K562 (cell line): ENCODE measurements around the gene UBE2QL1. TPM values are rescaled to one million over a fixed set of nuclear protein-coding genes. Genes with fewer than 3 reads are reported as not detected.

Experiments
- ATAC-seq: fragments of 200-7000 bp; cut with Tn5 transposase; 3 replicates; pipeline ENCODE4 v1.9.1; 2020; ENCODE audit warnings: moderate library complexity
- BruUV-seq: library from RNA; stranded (reverse); fragments of 400-500 nt; replicated peaks from 2 replicates; lab custom pipeline; 2021; lab: Mats Ljungman, UMichigan
- CTCF ChIA-PET: fragments of 300-600 bp; formaldehyde crosslinking; extraction: SDS; loops from one replicate; lab custom pipeline; 2021; ENCODE audit warnings: low intra/inter-chr PET ratio; lab: Yijun Ruan, JAX
- POLR2A ChIA-PET: fragments of 300-600, 350-650 bp; sonication (Branson Sonifier 250); formaldehyde crosslinking; extraction: SDS; loops from one replicate; lab custom pipeline; 2021; ENCODE audit warnings: antibody characterized with exemption, inconsistent platforms; lab: Yijun Ruan, JAX
- DNase-seq, 4 experiments: peaks; one replicate each; pipeline versions ENCODE4 v3.0.0 to v3.0.0-alpha.2; 2011 to 2018; ENCODE audit warnings: low spot score in 3 of 4, mixed read lengths in 3 of 4; ENCODE audit errors: extremely low read depth in 1 of 4
- FAIRE-seq: peaks from 2 replicates; lab custom pipeline; 2011; peaks lifted over from hg19 to GRCh38; lab: Jason Lieb, UNC
- H2AFZ ChIP-seq: 2 replicates; pipeline ENCODE4 v1.6.0; 2011; ENCODE audit warnings: low read depth, low read length, control low read depth, inconsistent platforms
- H3K27ac ChIP-seq: fragments of 200-600 bp; 3 replicates; pipeline ENCODE4 v1.8.0; 2011; ENCODE audit warnings: low read depth, mild to moderate bottlenecking, control low read depth, inconsistent platforms, low read length, moderate library complexity, mixed read lengths; ENCODE audit errors: extremely low read depth
- H3K27me3 ChIP-seq, 2 experiments: fragments of 300-600 bp in 1 of 2; 2 replicates in 1 of 2; 3 replicates in 1 of 2; pipeline versions ENCODE4 v1.6.0 to v1.8.0; 2011; ENCODE audit warnings: inconsistent platforms in 2 of 2, low read length in 2 of 2, mild to moderate bottlenecking in 1 of 2, mixed read lengths in 1 of 2, moderate library complexity in 1 of 2; ENCODE audit not compliant: control insufficient read depth in 2 of 2, insufficient read depth in 2 of 2
- H3K36me3 ChIP-seq: fragments of 300-600 bp; 3 replicates; pipeline ENCODE4 v1.8.0; 2011; ENCODE audit warnings: mild to moderate bottlenecking, low read length, inconsistent platforms; ENCODE audit not compliant: control insufficient read depth, insufficient read depth
- H3K4me1 ChIP-seq, 2 experiments: fragments of 200-600 bp in 1 of 2; replicated peaks in 1 of 2; 2 replicates in 1 of 2; 3 replicates in 1 of 2; pipeline versions ENCODE4 v1.5.1 to v1.8.0; 2011; ENCODE audit warnings: inconsistent platforms in 2 of 2, low read length in 2 of 2, mild to moderate bottlenecking in 1 of 2, mixed read lengths in 1 of 2, moderate library complexity in 1 of 2; ENCODE audit not compliant: control insufficient read depth in 2 of 2, insufficient read depth in 2 of 2
- H3K4me2 ChIP-seq: 2 replicates; pipeline ENCODE4 v1.6.1; 2011; ENCODE audit warnings: low read length, control low read depth, inconsistent platforms, mixed read lengths; ENCODE audit not compliant: insufficient read depth
- H3K4me3 ChIP-seq: fragments of 200-600 bp; sonication (generic), shearing (Covaris generic); 2 replicates; pipeline ENCODE4 v1.5.1; 2016; ENCODE audit warnings: control low read depth, inconsistent platforms
- H3K79me2 ChIP-seq: fragments of 200-600 bp; 3 replicates; pipeline ENCODE4 v1.8.0; 2011; ENCODE audit warnings: low read length, inconsistent platforms; ENCODE audit not compliant: control insufficient read depth, insufficient read depth
- H3K9ac ChIP-seq, 2 experiments: 2 replicates each; pipeline versions ENCODE4 v1.6.0 to v1.6.1; 2011; ENCODE audit warnings: low read depth in 2 of 2, low read length in 2 of 2, control low read depth in 1 of 2, inconsistent platforms in 1 of 2, mild to moderate bottlenecking in 1 of 2, mixed read lengths in 1 of 2; ENCODE audit not compliant: insufficient read depth in 1 of 2
- H3K9me1 ChIP-seq: one replicate; pipeline ENCODE4 v1.6.0; 2011; ENCODE audit warnings: inconsistent platforms, mild to moderate bottlenecking, low read length, moderate library complexity; ENCODE audit not compliant: control insufficient read depth, insufficient read depth
- H3K9me3 ChIP-seq: replicated peaks from 2 replicates; pipeline ENCODE4 v1.5.1; 2011; ENCODE audit warnings: low read depth, low read length, inconsistent platforms; ENCODE audit not compliant: control insufficient read depth, insufficient read depth
- H4K20me1 ChIP-seq: replicated peaks from 2 replicates; pipeline ENCODE4 v1.6.1; 2011; ENCODE audit warnings: low read length, inconsistent platforms, mixed read lengths; ENCODE audit not compliant: control insufficient read depth, insufficient read depth
- ARID3A ChIP-seq: IDR thresholded peaks from 2 replicates; pipeline ENCODE4 v1.6.1; 2012; ENCODE audit warnings: low read depth, low read length, improper control_type of control experiment, borderline replicate concordance
- ELF4 ChIP-seq: fragments of 450-650 bp; formaldehyde crosslinking; IDR thresholded peaks from 2 replicates; pipeline ENCODE4 v1.4.0; 2022; ENCODE audit warnings: missing genetic modification characterization
- HBP1 ChIP-seq: fragments of 450-650 bp; formaldehyde crosslinking; IDR thresholded peaks from 2 replicates; pipeline ENCODE4 v1.4.0; 2022; ENCODE audit warnings: missing genetic modification characterization
- KLF10 ChIP-seq: fragments of 250-450 bp; sonication (Bioruptor Pico); IDR thresholded peaks from 2 replicates; pipeline ENCODE4 v1.6.1; 2021; ENCODE audit warnings: matching md5 sums
- NCOA6 ChIP-seq: fragments of 450-650 bp; IDR thresholded peaks from 2 replicates; pipeline ENCODE4 v1.6.1; 2017; ENCODE audit warnings: mild to moderate bottlenecking
- PHB ChIP-seq: fragments of 250-450 bp; sonication (Bioruptor Pico); IDR thresholded peaks from 2 replicates; pipeline ENCODE4 v1.5.0; 2021
- SMAD3 ChIP-seq: fragments of 450-650 bp; formaldehyde crosslinking; conservative IDR thresholded peaks from 2 replicates; pipeline ENCODE4 v1.4.0; 2020; ENCODE audit warnings: mild to moderate bottlenecking
- TAF7 ChIP-seq: fragments of 450-650 bp; IDR thresholded peaks from 2 replicates; pipeline ENCODE4 v1.6.1; 2016; ENCODE audit warnings: missing genetic modification characterization, missing compliant biosample characterization
- YY1 ChIP-seq, 3 experiments: IDR thresholded peaks; 2 replicates each; pipeline ENCODE4 v1.6.1; 2011; ENCODE audit warnings: low read length in 2 of 3, mild to moderate bottlenecking in 2 of 3, moderate library complexity in 2 of 3, borderline replicate concordance in 1 of 3, control low read depth in 1 of 3, low read depth in 1 of 3; ENCODE audit not compliant: insufficient read depth in 3 of 3, insufficient replicate concordance in 2 of 3, control insufficient read depth in 1 of 3, insufficient read length in 1 of 3; ENCODE audit errors: extremely low read depth in 1 of 3
- ZNF778 ChIP-seq: fragments of 450-650 bp; formaldehyde crosslinking; IDR thresholded peaks from 2 replicates; pipeline ENCODE4 v1.4.0; 2020; ENCODE audit warnings: mild to moderate bottlenecking, moderate library complexity
- WGBS: fragments of 100-300 bp; shearing (Covaris generic); methylation state at CpG from one replicate; pipeline ENCODE4 v1.1.6; 2016; ENCODE audit warnings: low coverage, mixed read lengths; ENCODE audit not compliant: insufficient coverage; ENCODE audit errors: missing lambda C conversion rate; 5-methylcytosine and 5-hydroxymethylcytosine counted together
- in situ Hi-C: fragments of 300-500 bp; cut with MboI; formaldehyde crosslinking; loops from 4 replicates; pipeline ENCODE4 v1.15.0; 2018; ENCODE audit warnings: inconsistent platforms, mixed read lengths
- intact Hi-C: fragments of 100-400 bp; cut with micrococcal nuclease; formaldehyde crosslinking; loops from 2 replicates; pipeline ENCODE4 v1.14.2; 2022
- polyA plus RNA-seq, 8 experiments: library from polyadenylated mRNA; depleted of rRNA in 4 of 8; stranded (reverse) in 5 of 8; unstranded in 3 of 8; fragments of >200 nt; fragmentation: Nextera tagmentation in 2 of 8; fragmentation: Illumina TruSeq in 1 of 8; extraction: Ambion mirVana in 2 of 8; extraction: Trizol in 1 of 8; gene quantifications; 2 replicates each; pipeline versions ENCODE4 v1.2.1 to v1.2.3, GENCODE V29; 2011 to 2014; ENCODE audit warnings: inconsistent platforms in 1 of 8, missing spikeins in 1 of 8
- total RNA-seq, 7 experiments: library from RNA; depleted of rRNA in 6 of 7; stranded (reverse); fragments of >200 nt in 6 of 7; fragmentation: Illumina TruSeq in 2 of 7; extraction: Trizol in 2 of 7; gene quantifications; 2 replicates each; pipeline versions ENCODE4 v1.2.1 to v1.2.3, GENCODE V29; 2011 to 2021; ENCODE audit warnings: low replicate concordance in 1 of 7

Gene UBE2QL1
- total and polyA plus RNA-seq, 9 of the 15 experiments (the other 6 are each of a cell fraction or from before 2014, with no cell fraction given) = not detected

GRCh38 chr5:6483880-6484382, 35.3 kb downstream of the UBE2QL1 start (continued):
- TF ChIP-seq ARID3A = no peak
- TF ChIP-seq SMAD3 = no peak
- no peak for TF ChIP-seq YY1 (IDR thresholded peaks at IDR 0.05; ENCODE audit: borderline replicate concordance in 1 of 3, control insufficient read depth in 1 of 3, extremely low read depth in 1 of 3, insufficient read depth in 3 of 3, insufficient read length in 1 of 3, insufficient replicate concordance in 2 of 3, low read depth in 1 of 3, low read length in 2 of 3)
- no peak for TF ChIP-seq TAF7
- TF ChIP-seq ZNF778 (CRISPR knock-in tag) = no peak
- TF ChIP-seq KLF10 = no peak
- TF ChIP-seq NCOA6 = no peak
- no peak for TF ChIP-seq ELF4 (CRISPR knock-in tag)
- TF ChIP-seq, all 486 proteins: peak for 0

GRCh38 chr5:6484446-6484845, 35.8 kb downstream of the UBE2QL1 start:
- Histone ChIP-seq H3K27ac (no peak overlapping the region), H2AFZ (no peak overlapping the region), H3K79me2 (no peaks in the 10 kb centered on the region), H3K27me3 (peaks cover 22 to 44% of the 10 kb centered on the region in 2 experiments), H3K9me1 (no peaks in the 10 kb centered on the region), H4K20me1 (0 out of 2 replicates have a peak, but pooled peaks cover 4% of the 10 kb centered on the region), H3K4me2 (no peak overlapping the region), H3K4me1 (no peaks in the 10 kb centered on the region), H3K9me3 (no peaks in the 10 kb centered on the region), H3K9ac (no peak overlapping the region), H3K36me3 (no peaks in the 10 kb centered on the region)
- in situ Hi-C loops = no loop called here
- intact Hi-C loops = no loop called here
- CTCF ChIA-PET = no interaction called here
- DNase-seq = no peak
- BruUV-seq = no TSS peak
- TF ChIP-seq HBP1 (CRISPR knock-in tag) (no peak), PHB (CRISPR knock-in tag) (no peak)
- TF ChIP-seq, all 486 proteins: peak for 0
- WGBS = under 1% methylated on average over 13 of the region's 13 CpGs
- no peak overlapping the region for H3K4me3 ChIP-seq
- no peak for ATAC-seq
- no peak for FAIRE-seq
- POLR2A ChIA-PET = interaction anchor here (0.6 to 1.1 kb wide), 2 partner anchors 115 to 171 kb away, joined by 3 read pairs; no protein-coding TSS in a partner anchor
